ENCODE measurements around the gene TNIP1.

DNA sequence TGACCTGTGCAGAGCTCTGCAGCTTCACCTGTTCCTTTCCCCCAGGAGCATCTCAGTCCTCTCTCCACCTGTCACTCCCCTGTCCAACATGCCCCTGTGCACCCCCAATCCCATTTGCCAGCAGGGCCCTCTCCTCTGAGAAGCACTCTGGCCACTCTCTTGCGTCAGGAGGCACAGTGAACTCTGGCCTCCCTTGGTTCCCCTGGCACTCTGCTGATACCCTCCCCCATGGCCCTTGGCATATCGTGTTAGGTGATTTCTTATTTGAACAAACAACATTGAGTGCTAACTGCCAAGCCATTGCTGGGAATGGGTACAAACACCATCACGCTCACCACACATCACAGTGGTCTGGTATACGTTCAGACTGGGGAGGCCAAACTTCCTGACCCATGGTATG, 20.9 kb upstream of the TNIP1 start:
- TF ChIP-seq CTCF (IDR thresholded peaks at IDR 0.05): no peak
- TF ChIP-seq RAD21 (IDR thresholded peaks at IDR 0.05; ENCODE audit: low read length): no peak

All from SK-N-SH (cell line).